Measurements from ENCODE around the gene ACTL6A.

- TF ChIP-seq CTCF (IDR thresholded peaks at IDR 0.05) (no peak), EP300 (IDR thresholded peaks at IDR 0.05) (no peak), POLR2AphosphoS5 (IDR thresholded peaks at IDR 0.05) (no peak)
Observed at GRCh38 chr3:179606534-179607085, 43.9 kb downstream of the ACTL6A start.
